ENCODE results near the gene HNRNPH1.
A peak's percentile ranks its signal among the peaks of the same experiment; 100 is the strongest.

Gene HNRNPH1

GRCh38 chr5:179612577-179613459, 10.7 kb downstream of the HNRNPH1 start:
- TF ChIP-seq CTCF (conservative IDR thresholded peaks at IDR 0.05), result no peak
- H3K27ac ChIP-seq, result peak overlapping the region; percentile 16; the same call in 1 of the 2 replicates

GRCh38 chr5:179610903-179611265, 12.6 kb downstream of the HNRNPH1 start:
- peak overlapping the region; percentile 26; the same call in 1 of the 2 replicates for H3K27ac ChIP-seq
- TF ChIP-seq CTCF (conservative IDR thresholded peaks at IDR 0.05), result no peak

GRCh38 chr5:179610109-179610902, 13.2 kb downstream of the HNRNPH1 start:
- no peak for TF ChIP-seq CTCF (conservative IDR thresholded peaks at IDR 0.05)
- peak overlapping the region; percentile 26; the same call in 1 of the 2 replicates for H3K27ac ChIP-seq

GRCh38 chr5:179609834-179610108, 13.7 kb downstream of the HNRNPH1 start:
- peak overlapping the region; percentile 26; the same call in 1 of the 2 replicates for H3K27ac ChIP-seq
- TF ChIP-seq CTCF (conservative IDR thresholded peaks at IDR 0.05), result no peak

- H3K27ac ChIP-seq, result peak overlapping the region; percentile 27; the same call in 1 of the 2 replicates
- no peak for TF ChIP-seq CTCF (conservative IDR thresholded peaks at IDR 0.05)
Observed at GRCh38 chr5:179608131-179608581, 15.3 kb downstream of the HNRNPH1 start.

GRCh38 chr5:179607160-179607931, 16.1 kb downstream of the HNRNPH1 start:
- H3K27ac ChIP-seq, result peak overlapping the region; percentile 27; the same call in 1 of the 2 replicates
- no peak for TF ChIP-seq CTCF (conservative IDR thresholded peaks at IDR 0.05)

- TF ChIP-seq CTCF (conservative IDR thresholded peaks at IDR 0.05), result no peak
- peak overlapping the region; percentile 27; the same call in 1 of the 2 replicates for H3K27ac ChIP-seq
Observed at GRCh38 chr5:179606910-179607159, 16.6 kb downstream of the HNRNPH1 start.

All from VCaP (cell line).